OCI-LY7 (cell line): Measurements from ENCODE around the gene SIAH1. TPM values are rescaled to one million over a fixed set of nuclear protein-coding genes. Genes with fewer than 3 reads are reported as not detected.
"Not testable (repeated sequence)": the region's sequence is repeated elsewhere in the genome, so short reads cannot be mapped to it uniquely, and the experiment has no call there.

ENCODE experiments used
- BruUV-seq: library from RNA; stranded (reverse); fragments of 400-500 nt; replicated peaks from 2 replicates; lab custom pipeline; 2021; lab: Mats Ljungman, UMichigan
- CTCF ChIA-PET: fragments of 300-600 bp; sonication (Branson Sonifier 250); formaldehyde crosslinking; loops from one replicate; lab custom pipeline; 2022; ENCODE audit warnings: antibody characterized with exemption; ENCODE audit not compliant: unreplicated experiment; lab: Charles Lee
- POLR2A ChIA-PET: fragments of 300-600 bp; sonication (Branson Sonifier 250); formaldehyde crosslinking; loops from one replicate; lab custom pipeline; 2022; ENCODE audit warnings: antibody characterized with exemption; lab: Charles Lee
- DNase-seq: peaks from one replicate; pipeline ENCODE4 v3.0.0-alpha.2; 2015; ENCODE audit warnings: low spot score
- H2AFZ ChIP-seq: fragments of 200-600 bp; sonication (generic), shearing (Covaris generic); 2 replicates; pipeline ENCODE4 v1.6.1; 2014; ENCODE audit warnings: mild to moderate bottlenecking, antibody characterized with exemption, low read length, moderate library complexity
- H3K27ac ChIP-seq: fragments of 200-600 bp; sonication (generic); 2 replicates; pipeline ENCODE4 v1.5.1; 2014; ENCODE audit warnings: mixed run types, low read depth, mild to moderate bottlenecking, moderate library complexity, low read length, inconsistent platforms; ENCODE audit not compliant: poor library complexity, severe bottlenecking
- H3K36me3 ChIP-seq: fragments of 200-600 bp; sonication (generic); 2 replicates; pipeline ENCODE4 v1.6.1; 2014; ENCODE audit warnings: mild to moderate bottlenecking, antibody characterized with exemption, low read length, moderate library complexity, mixed read lengths; ENCODE audit not compliant: insufficient read depth
- H3K4me1 ChIP-seq: fragments of 200-600 bp; sonication (generic); 2 replicates; pipeline ENCODE4 v1.5.1; 2014; ENCODE audit warnings: mild to moderate bottlenecking, low read length; ENCODE audit not compliant: insufficient read depth, poor library complexity, severe bottlenecking
- H3K4me2 ChIP-seq: fragments of 200-600 bp; sonication (generic); 2 replicates; pipeline ENCODE4 v1.6.1; 2014; ENCODE audit warnings: mild to moderate bottlenecking, low read length
- H3K4me3 ChIP-seq: fragments of 200-600 bp; sonication (generic); 2 replicates; pipeline ENCODE4 v1.5.1; 2014; ENCODE audit warnings: mild to moderate bottlenecking, low read depth, low read length; ENCODE audit not compliant: poor library complexity, severe bottlenecking
- H3K79me2 ChIP-seq: fragments of 200-600 bp; sonication (generic); 2 replicates; pipeline ENCODE4 v1.6.1; 2016; ENCODE audit warnings: low read depth, mild to moderate bottlenecking, low read length, moderate library complexity, mixed read lengths; ENCODE audit not compliant: insufficient read depth
- H3K9me2 ChIP-seq: fragments of 200-600 bp; sonication (generic); 2 replicates; pipeline ENCODE4 v1.6.1; 2016; ENCODE audit warnings: mild to moderate bottlenecking, low read length, mixed read lengths; ENCODE audit not compliant: insufficient read depth
- H3K9me3 ChIP-seq: fragments of 200-600 bp; sonication (generic); 2 replicates; pipeline ENCODE4 v1.6.1; 2014; ENCODE audit warnings: mild to moderate bottlenecking, mixed run types, low read length, mixed read lengths
- H4K20me1 ChIP-seq: fragments of 200-600 bp; sonication (generic); 2 replicates; pipeline ENCODE4 v1.6.1; 2014; ENCODE audit warnings: mild to moderate bottlenecking, antibody characterized with exemption, low read length, moderate library complexity, mixed read lengths; ENCODE audit not compliant: insufficient read depth
- EZH2phosphoT487 ChIP-seq: fragments of 200-600 bp; sonication (generic); IDR thresholded peaks from 2 replicates; pipeline ENCODE4 v1.6.1; 2018; ENCODE audit warnings: low read depth, borderline replicate concordance, mild to moderate bottlenecking, mixed run types, antibody characterized with exemption, low read length, moderate library complexity, mixed read lengths
- intact Hi-C: fragments of 100-400 bp; cut with micrococcal nuclease; formaldehyde crosslinking; loops from one replicate; pipeline ENCODE4 v1.10.0; 2022; ENCODE audit not compliant: unreplicated experiment
- total RNA-seq, 2 experiments: library from RNA; depleted of rRNA in 1 of 2; stranded (reverse); fragments of >200 nt in 1 of 2; shearing (Covaris generic) in 1 of 2; gene quantifications; 2 replicates each; pipeline ENCODE4 v1.2.3, GENCODE V29; 2014 to 2022
- TF ChIP-seq, protein P1 (sequence below): fragments of 200-600 bp; sonication (generic); conservative IDR thresholded peaks from 2 replicates; pipeline ENCODE4 v1.5.1; 2014; ENCODE audit warnings: mild to moderate bottlenecking, antibody characterized with exemption, low read length, moderate library complexity, mixed read lengths

SIAH1 gene
- total RNA-seq, 2 experiments from 2014 or later, result 18.9 to 22.8 TPM

- Histone ChIP-seq H2AFZ (no peak overlapping the region), H3K4me2 (no peak overlapping the region), H3K9me2 (no peaks in the 10 kb centered on the region), H3K79me2 (no peaks in the 10 kb centered on the region), H3K36me3 (no peaks in the 10 kb centered on the region), H3K27ac (no peak overlapping the region), H3K4me3 (no peak overlapping the region), H4K20me1 (no peaks in the 10 kb centered on the region), H3K9me3 (no peaks in the 10 kb centered on the region), H3K4me1 (no peaks in the 10 kb centered on the region)
- intact Hi-C loops, result no loop called here
- TF ChIP-seq, protein P1, sequence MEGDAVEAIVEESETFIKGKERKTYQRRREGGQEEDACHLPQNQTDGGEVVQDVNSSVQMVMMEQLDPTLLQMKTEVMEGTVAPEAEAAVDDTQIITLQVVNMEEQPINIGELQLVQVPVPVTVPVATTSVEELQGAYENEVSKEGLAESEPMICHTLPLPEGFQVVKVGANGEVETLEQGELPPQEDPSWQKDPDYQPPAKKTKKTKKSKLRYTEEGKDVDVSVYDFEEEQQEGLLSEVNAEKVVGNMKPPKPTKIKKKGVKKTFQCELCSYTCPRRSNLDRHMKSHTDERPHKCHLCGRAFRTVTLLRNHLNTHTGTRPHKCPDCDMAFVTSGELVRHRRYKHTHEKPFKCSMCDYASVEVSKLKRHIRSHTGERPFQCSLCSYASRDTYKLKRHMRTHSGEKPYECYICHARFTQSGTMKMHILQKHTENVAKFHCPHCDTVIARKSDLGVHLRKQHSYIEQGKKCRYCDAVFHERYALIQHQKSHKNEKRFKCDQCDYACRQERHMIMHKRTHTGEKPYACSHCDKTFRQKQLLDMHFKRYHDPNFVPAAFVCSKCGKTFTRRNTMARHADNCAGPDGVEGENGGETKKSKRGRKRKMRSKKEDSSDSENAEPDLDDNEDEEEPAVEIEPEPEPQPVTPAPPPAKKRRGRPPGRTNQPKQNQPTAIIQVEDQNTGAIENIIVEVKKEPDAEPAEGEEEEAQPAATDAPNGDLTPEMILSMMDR, result no peak
- TF ChIP-seq EZH2phosphoT487, result no peak
- no TSS peak for BruUV-seq
- no peak for DNase-seq
- ChIA-PET CTCF (no interaction called here), POLR2A (no interaction called here)
These were observed 20.7 kb upstream of the SIAH1 start for GRCh38 chr16:48405907-48406306.

GRCh38 chr16:48405153-48405552, 19.9 kb upstream of the SIAH1 start:
- H3K4me2 ChIP-seq, result no peak overlapping the region
- TF ChIP-seq EZH2phosphoT487, result no peak
- TF ChIP-seq, protein P1, result no peak
- H3K9me3 ChIP-seq, result no peaks in the 10 kb centered on the region
- no peaks in the 10 kb centered on the region for H3K4me1 ChIP-seq
- H2AFZ ChIP-seq, result no peak overlapping the region
- BruUV-seq, result no TSS peak
- H4K20me1 ChIP-seq, result no peaks in the 10 kb centered on the region
- POLR2A ChIA-PET, result interaction anchor here (0.7 kb wide), 1 partner anchor 52 kb away, joined by 3 read pairs; no protein-coding TSS in a partner anchor
- H3K79me2 ChIP-seq, result no peaks in the 10 kb centered on the region
- no peak for DNase-seq
- no peaks in the 10 kb centered on the region for H3K36me3 ChIP-seq
- H3K9me2 ChIP-seq, result no peaks in the 10 kb centered on the region
- H3K4me3 ChIP-seq, result no peak overlapping the region
- H3K27ac ChIP-seq, result no peak overlapping the region
- CTCF ChIA-PET, result no interaction called here
- intact Hi-C loops, result no loop called here

DNA sequence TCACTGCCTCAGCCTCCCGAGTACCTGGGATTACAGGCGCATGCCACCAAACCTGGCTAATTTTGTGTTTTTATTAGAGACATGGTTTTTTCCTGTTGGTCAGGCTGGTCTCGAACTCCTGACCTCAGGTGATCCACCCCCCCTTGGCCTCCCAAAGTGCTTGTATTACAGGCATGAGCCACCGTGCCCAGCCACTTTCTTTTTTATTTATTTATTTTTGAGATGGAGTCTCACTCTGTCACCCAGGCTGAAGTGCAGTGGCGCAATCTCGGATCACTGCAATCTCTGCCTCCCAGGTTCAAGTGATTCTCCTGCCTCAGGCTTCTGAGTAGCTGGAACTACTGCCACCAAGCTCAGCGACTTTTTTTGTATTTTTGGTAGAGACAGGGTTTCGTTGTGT, 17.3 kb upstream of the SIAH1 start:
- H3K4me2 ChIP-seq, intact Hi-C loops, H3K27ac ChIP-seq, BruUV-seq, CTCF ChIA-PET, H2AFZ ChIP-seq, H4K20me1 ChIP-seq, H3K79me2 ChIP-seq, H3K4me1 ChIP-seq, H3K9me2 ChIP-seq, H3K9me3 ChIP-seq, H3K36me3 ChIP-seq, H3K4me3 ChIP-seq, DNase-seq: not testable (repeated sequence)
- POLR2A ChIA-PET, result interaction anchor here (0.5 kb wide), 1 partner anchor 9 kb away, joined by 3 read pairs; no protein-coding TSS in a partner anchor
